A549 treated with Hydrocortisone at 1 μM for 4 hours (cell line): ENCODE data around the gene ANGPTL1. TPM values are rescaled to one million over a fixed set of nuclear protein-coding genes. Genes with fewer than 3 reads are reported as not detected.

Source experiments
- total RNA-seq: library from RNA; stranded (reverse); fragments of 200-300 nt; extraction: Qiagen RNA extraction; gene quantifications from 5 replicates; pipeline ENCODE4 v1.2.3, GENCODE V29; 2022

The ANGPTL1 gene
- total RNA-seq, result not detected in 5 replicates

DNA sequence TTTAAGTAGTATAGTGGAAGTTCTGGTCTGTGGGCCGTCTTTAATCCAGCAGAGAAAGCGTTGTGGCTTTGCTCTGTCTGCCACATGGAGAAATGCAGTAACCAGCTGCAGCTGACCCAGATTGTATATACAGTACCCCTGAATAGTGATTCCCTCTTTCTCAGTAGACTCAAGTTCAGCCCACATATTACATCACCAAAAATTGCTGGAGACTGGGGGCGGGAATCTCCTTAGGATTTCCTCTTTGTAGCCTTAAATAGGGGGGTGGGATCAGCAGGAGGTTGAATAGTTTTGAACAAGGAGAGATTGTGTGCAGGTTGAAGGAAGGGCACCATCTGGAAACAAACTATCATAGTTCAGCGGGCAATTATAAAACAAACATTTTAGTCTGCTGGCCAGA, at the start of gene ANGPTL1:
Gene ANGPTL1 (minus strand): TSS at position 134 of the 400 bp plus-strand sequence. CDS start 5,301 bp downstream, outside the sequence.

Other genes starting within 250 kb of the ANGPTL1 start
- gene RALGPS2, start 145.8 kb downstream of the ANGPTL1 start, total RNA-seq, result 16.1 to 25.0 TPM (median 20.4 TPM) in 5 replicates
- 15.0 to 23.0 TPM (median 18.6 TPM) in 5 replicates for gene FAM20B, start 154.8 kb upstream of the ANGPTL1 start, total RNA-seq
- gene TOR3A, start 211.0 kb upstream of the ANGPTL1 start, total RNA-seq, result 38.4 to 42.6 TPM (median 41.1 TPM) in 5 replicates